ENCODE data around the gene TRIP10. TPM values are rescaled to one million over a fixed set of nuclear protein-coding genes. Genes with fewer than 3 reads are reported as not detected.

The TRIP10 gene
- total RNA-seq, 2 donors from 2014 or later: 111 to 116 TPM

GRCh38 chr19:6790194-6791128, 51.0 kb downstream of the TRIP10 start:
- DNase-seq: no peak
- TF ChIP-seq CTCF (conservative IDR thresholded peaks at IDR 0.05): no peak
- Histone ChIP-seq H3K27me3 (ENCODE audit: control insufficient read depth, insufficient read depth, low read length, poor library complexity, severe bottlenecking) (no peaks in the 10 kb centered on the region), H3K9ac (ENCODE audit: extremely low read depth, low read length, poor library complexity, severe bottlenecking) (no peak overlapping the region), H3K9me3 (ENCODE audit: control insufficient read depth, low read length) (peaks cover 44% of the 10 kb centered on the region), H3K4me1 (ENCODE audit: control insufficient read depth, insufficient read depth, low read length) (no peaks in the 10 kb centered on the region), H3K27ac (ENCODE audit: low read depth, low read length) (no peak overlapping the region), H3K36me3 (ENCODE audit: control insufficient read depth, insufficient read depth, low read length) (no peaks in the 10 kb centered on the region), H3K4me3 (ENCODE audit: low read length) (peak overlapping the region; percentile 35)
- H3K9me3 Mint-ChIP-seq: peaks cover 60% of the 10 kb centered on the region
- no peak overlapping the region for H3K4me3 Mint-ChIP-seq
- WGBS, 2 experiments (ENCODE audit: insufficient coverage in 1 of 2, insufficient read length in 1 of 2): 53 to 73% methylated on average over 3 to 5 of the region's 5 CpGs
- no peaks in the 10 kb centered on the region for H3K4me1 Mint-ChIP-seq
- no peak overlapping the region for H3K27ac Mint-ChIP-seq
- H3K36me3 Mint-ChIP-seq (ENCODE audit: low read depth): no peaks in the 10 kb centered on the region
- peaks cover 8% of the 10 kb centered on the region for H3K27me3 Mint-ChIP-seq (ENCODE audit: insufficient read depth)

- no peaks in the 10 kb centered on the region for H3K27me3 ChIP-seq (ENCODE audit: control insufficient read depth, insufficient read depth, low read length, poor library complexity, severe bottlenecking)
- no peak overlapping the region for H3K27ac ChIP-seq (ENCODE audit: low read depth, low read length)
- Mint-ChIP-seq H3K4me3 (no peak overlapping the region), H3K27ac (no peak overlapping the region), H3K36me3 (ENCODE audit: low read depth) (no peaks in the 10 kb centered on the region), H3K27me3 (ENCODE audit: insufficient read depth) (peaks cover 8% of the 10 kb centered on the region), H3K9me3 (peaks cover 56% of the 10 kb centered on the region), H3K4me1 (no peaks in the 10 kb centered on the region)
- no peaks in the 10 kb centered on the region for H3K4me1 ChIP-seq (ENCODE audit: control insufficient read depth, insufficient read depth, low read length)
- WGBS, 2 experiments (ENCODE audit: insufficient coverage in 1 of 2, insufficient read length in 1 of 2): 42 to 46% methylated on average over 6 of the region's 6 CpGs
- TF ChIP-seq CTCF (conservative IDR thresholded peaks at IDR 0.05): no peak
- peaks cover 48% of the 10 kb centered on the region for H3K9me3 ChIP-seq (ENCODE audit: control insufficient read depth, low read length)
- no peak for DNase-seq
- no peaks in the 10 kb centered on the region for H3K36me3 ChIP-seq (ENCODE audit: control insufficient read depth, insufficient read depth, low read length)
- H3K9ac ChIP-seq (ENCODE audit: extremely low read depth, low read length, poor library complexity, severe bottlenecking): no peak overlapping the region
- peak overlapping the region; percentile 35 for H3K4me3 ChIP-seq (ENCODE audit: low read length)
Observed at GRCh38 chr19:6791237-6791636, 51.8 kb downstream of the TRIP10 start.

- DNase-seq: no peak
- Mint-ChIP-seq H3K27ac (no peak overlapping the region), H3K27me3 (ENCODE audit: insufficient read depth) (peaks cover 10% of the 10 kb centered on the region), H3K9me3 (peaks cover 59% of the 10 kb centered on the region), H3K4me3 (no peak overlapping the region), H3K4me1 (no peaks in the 10 kb centered on the region), H3K36me3 (ENCODE audit: low read depth) (no peaks in the 10 kb centered on the region)
- 20 to 67% methylated on average over 1 to 2 of the region's 4 CpGs for WGBS, 2 experiments (ENCODE audit: insufficient coverage in 1 of 2, insufficient read length in 1 of 2)
- Histone ChIP-seq H3K27ac (ENCODE audit: low read depth, low read length) (no peak overlapping the region), H3K4me3 (ENCODE audit: low read length) (no peak overlapping the region), H3K9me3 (ENCODE audit: control insufficient read depth, low read length) (peaks cover 55% of the 10 kb centered on the region), H3K27me3 (ENCODE audit: control insufficient read depth, insufficient read depth, low read length, poor library complexity, severe bottlenecking) (no peaks in the 10 kb centered on the region), H3K4me1 (ENCODE audit: control insufficient read depth, insufficient read depth, low read length) (no peaks in the 10 kb centered on the region), H3K36me3 (ENCODE audit: control insufficient read depth, insufficient read depth, low read length) (no peaks in the 10 kb centered on the region), H3K9ac (ENCODE audit: extremely low read depth, low read length, poor library complexity, severe bottlenecking) (no peak overlapping the region)
- TF ChIP-seq CTCF (conservative IDR thresholded peaks at IDR 0.05): no peak
Observed at GRCh38 chr19:6793411-6793810, 53.9 kb downstream of the TRIP10 start.

Measured in endodermal cell (in vitro differentiated cells).